ENCODE results near the gene POU2F2.

DNA sequence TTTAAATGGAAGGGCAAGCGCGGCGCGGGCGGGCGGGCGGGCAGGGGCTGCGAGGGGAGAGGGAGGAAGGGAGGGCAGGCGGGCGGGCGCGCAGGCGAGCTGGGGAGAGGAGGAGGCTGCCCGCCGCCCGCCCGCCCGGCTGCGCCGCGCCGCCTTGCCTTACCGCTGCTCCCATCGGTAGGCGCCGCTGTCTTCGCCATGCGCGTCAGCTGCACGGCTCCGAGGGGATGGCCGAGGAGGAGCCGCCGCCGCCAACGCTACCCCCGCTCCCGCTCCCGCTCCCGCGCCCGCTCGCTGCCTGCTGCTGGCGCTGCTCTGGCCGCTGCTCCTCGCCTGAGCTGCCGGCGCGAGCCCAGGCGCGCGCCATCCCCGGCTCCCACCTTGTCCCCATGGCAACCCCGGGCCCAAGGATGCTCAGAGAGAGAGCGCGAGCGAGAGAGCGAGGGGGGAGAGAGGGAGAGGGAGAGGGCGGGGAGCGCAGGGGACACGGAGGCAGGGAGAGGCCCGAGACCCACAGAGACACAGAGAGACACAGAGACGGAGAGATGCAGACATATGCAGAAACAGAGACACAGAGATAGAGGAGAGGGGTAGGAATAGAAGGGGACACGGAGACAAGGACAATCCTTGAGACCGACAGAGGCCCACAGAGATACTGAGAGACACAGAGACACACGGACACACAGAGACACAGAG lies 44.9 kb upstream of the POU2F2 start:
- TF ChIP-seq, protein P1, sequence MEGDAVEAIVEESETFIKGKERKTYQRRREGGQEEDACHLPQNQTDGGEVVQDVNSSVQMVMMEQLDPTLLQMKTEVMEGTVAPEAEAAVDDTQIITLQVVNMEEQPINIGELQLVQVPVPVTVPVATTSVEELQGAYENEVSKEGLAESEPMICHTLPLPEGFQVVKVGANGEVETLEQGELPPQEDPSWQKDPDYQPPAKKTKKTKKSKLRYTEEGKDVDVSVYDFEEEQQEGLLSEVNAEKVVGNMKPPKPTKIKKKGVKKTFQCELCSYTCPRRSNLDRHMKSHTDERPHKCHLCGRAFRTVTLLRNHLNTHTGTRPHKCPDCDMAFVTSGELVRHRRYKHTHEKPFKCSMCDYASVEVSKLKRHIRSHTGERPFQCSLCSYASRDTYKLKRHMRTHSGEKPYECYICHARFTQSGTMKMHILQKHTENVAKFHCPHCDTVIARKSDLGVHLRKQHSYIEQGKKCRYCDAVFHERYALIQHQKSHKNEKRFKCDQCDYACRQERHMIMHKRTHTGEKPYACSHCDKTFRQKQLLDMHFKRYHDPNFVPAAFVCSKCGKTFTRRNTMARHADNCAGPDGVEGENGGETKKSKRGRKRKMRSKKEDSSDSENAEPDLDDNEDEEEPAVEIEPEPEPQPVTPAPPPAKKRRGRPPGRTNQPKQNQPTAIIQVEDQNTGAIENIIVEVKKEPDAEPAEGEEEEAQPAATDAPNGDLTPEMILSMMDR (IDR thresholded peaks at IDR 0.05), result peak; percentile 14 to 61 (median 38)
- no peak for TF ChIP-seq POLR2A (IDR thresholded peaks at IDR 0.05)

Data from uterus (tissue), 2 donors.